ENCODE measurements around the gene GPR21. TPM values are rescaled to one million over a fixed set of nuclear protein-coding genes. Genes with fewer than 3 reads are reported as not detected.

The GPR21 gene
- total RNA-seq, 4 donors from 2014 or later = 0.39 to 4.2 (median 3.2) TPM

GRCh38 chr9:123073991-123074422 lies 40.5 kb downstream of the GPR21 start:
- peaks cover 5 to 85% of the 10 kb centered on the region in 2 donors for H3K36me3 ChIP-seq
- TF ChIP-seq POLR2AphosphoS5 (IDR thresholded peaks at IDR 0.05) (peak; percentile 78), EP300 (IDR thresholded peaks at IDR 0.05) (no peak)
- H3K4me3 ChIP-seq = no peak overlapping the region
- WGBS, 2 donors (ENCODE audit: low coverage in 1 of 2) = 60 to 75% methylated on average over 1 of the region's 1 CpG
- peak overlapping the region; percentile 5 to 62 (median 29) for H3K27ac ChIP-seq
- ATAC-seq = no peak
- H3K9me3 ChIP-seq = no peaks in the 10 kb centered on the region
- peaks cover 0 to 28% (median 3%) of the 10 kb centered on the region in 3 donors for H3K4me1 ChIP-seq
- H3K27me3 ChIP-seq = no peaks in the 10 kb centered on the region

- peak overlapping the region in 1 of 4 donors; percentile 62 for H3K27ac ChIP-seq
- TF ChIP-seq CTCF (IDR thresholded peaks at IDR 0.05) (no peak), POLR2A (IDR thresholded peaks at IDR 0.05) (no peak), POLR2AphosphoS5 (IDR thresholded peaks at IDR 0.05) (no peak), EP300 (IDR thresholded peaks at IDR 0.05) (no peak)
- 59 to 63% methylated on average over 3 of the region's 3 CpGs for WGBS, 2 donors (ENCODE audit: low coverage in 1 of 2)
- H3K4me3 ChIP-seq = no peak overlapping the region
- H3K4me1 ChIP-seq = peaks cover 0 to 22% (median 3%) of the 10 kb centered on the region in 3 donors
- no peaks in the 10 kb centered on the region for H3K27me3 ChIP-seq
- H3K36me3 ChIP-seq = peaks cover 5 to 85% of the 10 kb centered on the region in 2 donors
- H3K9me3 ChIP-seq = no peaks in the 10 kb centered on the region
- no peak for ATAC-seq
Measured at GRCh38 chr9:123074628-123075027, 41.2 kb downstream of the GPR21 start.

GRCh38 chr9:123080444-123080843 lies 47.0 kb downstream of the GPR21 start:
- Histone ChIP-seq H3K36me3 (peaks cover 0 to 93% of the 10 kb centered on the region in 2 donors), H3K27me3 (no peaks in the 10 kb centered on the region), H3K4me1 (peaks cover 0 to 6% (median 0%) of the 10 kb centered on the region in 3 donors), H3K4me3 (no peak overlapping the region), H3K27ac (no peak overlapping the region), H3K9me3 (no peaks in the 10 kb centered on the region)
- WGBS, 2 donors (ENCODE audit: low coverage in 1 of 2) = 74 to 86% methylated on average over 3 of the region's 3 CpGs
- no peak for TF ChIP-seq CTCF (IDR thresholded peaks at IDR 0.05)
- no peak for ATAC-seq

- 0 to 18% methylated on average over 2 of the region's 2 CpGs for WGBS, 2 donors (ENCODE audit: low coverage in 1 of 2)
- Histone ChIP-seq H3K9me3 (no peaks in the 10 kb centered on the region), H3K27me3 (no peaks in the 10 kb centered on the region), H3K36me3 (peaks cover 0 to 95% of the 10 kb centered on the region in 2 donors), H3K4me1 (peaks cover 0 to 6% (median 0%) of the 10 kb centered on the region in 3 donors), H3K4me3 (no peak overlapping the region), H3K27ac (no peak overlapping the region)
- ATAC-seq = no peak
- TF ChIP-seq EP300 (IDR thresholded peaks at IDR 0.05) (no peak), CTCF (IDR thresholded peaks at IDR 0.05) (peak; percentile 12 to 63 (median 54))
Measured at GRCh38 chr9:123081824-123082223, 48.4 kb downstream of the GPR21 start.

- 63 to 74% methylated on average over 5 to 6 of the region's 6 CpGs for WGBS, 2 donors (ENCODE audit: low coverage in 1 of 2)
- no peak overlapping the region for H3K4me3 ChIP-seq
- TF ChIP-seq CTCF (IDR thresholded peaks at IDR 0.05) (no peak), POLR2A (IDR thresholded peaks at IDR 0.05) (no peak), POLR2AphosphoS5 (IDR thresholded peaks at IDR 0.05) (no peak), EP300 (IDR thresholded peaks at IDR 0.05) (no peak)
- H3K27me3 ChIP-seq = no peaks in the 10 kb centered on the region
- ATAC-seq = no peak
- no peaks in the 10 kb centered on the region for H3K9me3 ChIP-seq
- peaks cover 0 to 95% of the 10 kb centered on the region in 2 donors for H3K36me3 ChIP-seq
- no peak overlapping the region for H3K27ac ChIP-seq
- H3K4me1 ChIP-seq = peaks cover 0 to 9% (median 0%) of the 10 kb centered on the region in 3 donors
Measured at GRCh38 chr9:123083680-123084079, 50.2 kb downstream of the GPR21 start.
